Measurements from ENCODE around the gene ARL15. TPM values are rescaled to one million over a fixed set of nuclear protein-coding genes. Genes with fewer than 3 reads are reported as not detected.

The ARL15 gene
- total and polyA plus RNA-seq, 9 of the 15 experiments (the other 6 are each of a cell fraction or from before 2014, with no cell fraction given) = 18.5 to 80.4 (median 57.0) TPM

DNA sequence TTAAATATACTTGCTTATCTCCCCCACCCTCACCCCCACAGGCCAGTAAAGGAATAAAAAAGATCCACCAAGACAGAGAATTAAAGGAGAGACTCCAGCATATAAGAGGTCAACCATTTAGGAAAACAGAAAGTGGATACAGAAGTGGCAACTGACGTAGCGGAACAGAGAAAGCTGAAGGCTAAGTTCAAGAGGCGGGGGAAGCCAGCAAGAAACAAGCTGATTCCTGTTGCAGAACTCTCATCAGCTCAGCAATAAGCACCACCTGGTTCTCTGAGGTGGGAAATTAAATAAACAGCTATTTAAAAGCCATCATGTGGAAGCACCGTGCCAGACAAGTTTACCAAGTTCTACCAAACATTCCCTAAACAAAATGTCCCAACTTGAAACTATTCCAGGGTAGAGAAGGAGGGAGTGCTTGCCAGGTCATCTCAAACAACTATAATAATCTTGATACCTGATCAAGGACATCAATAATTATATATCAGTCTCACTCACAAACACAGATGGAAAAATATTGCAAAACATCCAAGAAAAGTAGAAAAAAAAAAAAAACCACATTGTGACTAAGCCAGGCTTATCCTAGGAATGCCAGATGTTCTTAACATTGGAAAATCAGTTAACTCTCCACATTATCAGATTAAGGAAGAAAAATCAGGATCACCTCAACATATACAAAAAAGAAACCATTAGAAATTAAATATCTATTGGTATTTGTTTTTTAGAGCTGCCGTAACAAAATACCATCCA is 7.3 kb upstream of the ARL15 start:
- 67% methylated on average over 5 of the region's 5 CpGs for WGBS (ENCODE audit: insufficient coverage, low coverage, missing lambda C conversion rate)

More for the DNA sequence above, 7.3 kb upstream of the ARL15 start:
- Histone ChIP-seq H3K4me2 (ENCODE audit: insufficient read depth, low read length) (peak overlapping the region; percentile 91), H3K4me3 (no peak overlapping the region), H3K79me2 (ENCODE audit: control insufficient read depth, insufficient read depth, low read length) (peaks cover 90% of the 10 kb centered on the region), H3K36me3 (ENCODE audit: control insufficient read depth, insufficient read depth, low read length) (peaks cover 77% of the 10 kb centered on the region), H3K27ac (ENCODE audit: extremely low read depth, low read depth, low read length) (peak overlapping the region; percentile 18; the same call in 1 of the 3 replicates), H2AFZ (ENCODE audit: low read depth, low read length) (no peak overlapping the region), H4K20me1 (replicated peaks; ENCODE audit: control insufficient read depth, insufficient read depth, low read length) (no peaks in the 10 kb centered on the region), H3K4me1 (replicated peaks in 1 of 2; ENCODE audit: control insufficient read depth in 2 of 2, insufficient read depth in 2 of 2, low read length in 2 of 2) (peaks cover 5 to 65% of the 10 kb centered on the region in 2 experiments; a peak in 4 of 5 replicates), H3K9me1 (ENCODE audit: control insufficient read depth, insufficient read depth, low read length) (no peaks in the 10 kb centered on the region), H3K27me3 (ENCODE audit: control insufficient read depth in 2 of 2, insufficient read depth in 2 of 2, low read length in 2 of 2) (no peaks in the 10 kb centered on the region), H3K9me3 (replicated peaks; ENCODE audit: control insufficient read depth, insufficient read depth, low read depth, low read length) (no peaks in the 10 kb centered on the region), H3K9ac (ENCODE audit: insufficient read depth in 1 of 2, low read depth in 2 of 2, low read length in 2 of 2) (peak overlapping the region in 1 of 2 experiments; percentile 79; a peak in 2 of 4 replicates)
- ChIA-PET CTCF (ENCODE audit: low intra/inter-chr PET ratio) (no interaction called here), POLR2A (interaction anchor here (1.1 to 5.6 kb wide), 3 partner anchors 6 to 13 kb away, joined by 3 to 78 read pairs (median 3); no protein-coding TSS in a partner anchor)
- TF ChIP-seq POLR2G (IDR thresholded peaks at IDR 0.05; ENCODE audit: low read depth, low read length) (peak; percentile 18; the same call in 1 of the 2 replicates), RBFOX2 (IDR thresholded peaks at IDR 0.05; ENCODE audit: low read depth, low read length) (peak; percentile 48), ETS2 (tag; IDR thresholded peaks at IDR 0.05; ENCODE audit: borderline replicate concordance, poor library complexity, severe bottlenecking) (no peak), FOSL1 (tag; conservative IDR thresholded peaks at IDR 0.05) (peak; percentile 38; the same call in 1 of the 2 replicates), ARID1B (IDR thresholded peaks at IDR 0.05) (peak; percentile 45; the same call in 1 of the 2 replicates), DNMT1 (IDR thresholded peaks at IDR 0.05) (no peak), CBFA2T3 (IDR thresholded peaks at IDR 0.05) (peak; percentile 50), DPF2 (IDR thresholded peaks at IDR 0.05) (0 out of 2 replicates have a peak, but pooled peaks have one; percentile 44)
- TF ChIP-seq, protein P1, sequence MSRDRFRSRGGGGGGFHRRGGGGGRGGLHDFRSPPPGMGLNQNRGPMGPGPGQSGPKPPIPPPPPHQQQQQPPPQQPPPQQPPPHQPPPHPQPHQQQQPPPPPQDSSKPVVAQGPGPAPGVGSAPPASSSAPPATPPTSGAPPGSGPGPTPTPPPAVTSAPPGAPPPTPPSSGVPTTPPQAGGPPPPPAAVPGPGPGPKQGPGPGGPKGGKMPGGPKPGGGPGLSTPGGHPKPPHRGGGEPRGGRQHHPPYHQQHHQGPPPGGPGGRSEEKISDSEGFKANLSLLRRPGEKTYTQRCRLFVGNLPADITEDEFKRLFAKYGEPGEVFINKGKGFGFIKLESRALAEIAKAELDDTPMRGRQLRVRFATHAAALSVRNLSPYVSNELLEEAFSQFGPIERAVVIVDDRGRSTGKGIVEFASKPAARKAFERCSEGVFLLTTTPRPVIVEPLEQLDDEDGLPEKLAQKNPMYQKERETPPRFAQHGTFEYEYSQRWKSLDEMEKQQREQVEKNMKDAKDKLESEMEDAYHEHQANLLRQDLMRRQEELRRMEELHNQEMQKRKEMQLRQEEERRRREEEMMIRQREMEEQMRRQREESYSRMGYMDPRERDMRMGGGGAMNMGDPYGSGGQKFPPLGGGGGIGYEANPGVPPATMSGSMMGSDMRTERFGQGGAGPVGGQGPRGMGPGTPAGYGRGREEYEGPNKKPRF (IDR thresholded peaks at IDR 0.05; ENCODE audit: low read depth, low read length) = no peak
- ATAC-seq = no peak
- intact Hi-C loops (cut with micrococcal nuclease) (no loop called here), in situ Hi-C loops (cut with MboI) (no loop called here)
- BruUV-seq (replicated peaks) = no TSS peak
- DNase-seq (ENCODE audit: extremely low read depth in 1 of 4, low spot score in 3 of 4) = no peak
- FAIRE-seq = no peak

Data from K562 (cell line).